ENCODE results near the gene ADAMTS12. TPM values are rescaled to one million over a fixed set of nuclear protein-coding genes. Genes with fewer than 3 reads are reported as not detected.

ADAMTS12 gene
- total and polyA plus RNA-seq, 4 donors, result 0.49 to 6.4 (median 2.3) TPM

GRCh38 chr5:33840927-33841547 is 50.8 kb downstream of the ADAMTS12 start:
- Histone ChIP-seq H3K36me3 (ENCODE audit: control insufficient read depth in 4 of 4, insufficient read depth in 3 of 4, low read depth in 1 of 4, low read length in 3 of 4) (no peaks in the 10 kb centered on the region), H3K4me1 (ENCODE audit: control insufficient read depth in 4 of 4, insufficient read depth in 4 of 4, low read length in 3 of 4) (no peaks in the 10 kb centered on the region), H3K9ac (ENCODE audit: low read depth in 1 of 2, low read length in 2 of 2) (no peak overlapping the region), H3K27ac (ENCODE audit: low read depth in 1 of 2, low read length in 2 of 2) (no peak overlapping the region), H3K4me3 (ENCODE audit: low read depth in 1 of 3, low read length in 3 of 3) (no peak overlapping the region), H3K27me3 (ENCODE audit: control insufficient read depth in 4 of 4, insufficient read depth in 4 of 4, low read length in 3 of 4) (no peaks in the 10 kb centered on the region), H3K9me3 (ENCODE audit: control insufficient read depth in 4 of 4, low read length in 3 of 4) (no peaks in the 10 kb centered on the region)
- no peak for DNase-seq (ENCODE audit: low spot score)
- TF ChIP-seq HNF4G (IDR thresholded peaks at IDR 0.05) (no peak), MAX (IDR thresholded peaks at IDR 0.05) (no peak), ATF3 (IDR thresholded peaks at IDR 0.05) (no peak), RXRA (IDR thresholded peaks at IDR 0.05) (no peak), NR2F2 (IDR thresholded peaks at IDR 0.05) (no peak), EGR1 (IDR thresholded peaks at IDR 0.05; ENCODE audit: low read depth in 2 of 2) (no peak), HNF4A (conservative IDR thresholded peaks at IDR 0.05) (no peak), FOXA1 (IDR thresholded peaks at IDR 0.05) (no peak), FOXA2 (IDR thresholded peaks at IDR 0.05) (no peak), RAD21 (IDR thresholded peaks at IDR 0.05) (no peak), ZBTB33 (IDR thresholded peaks at IDR 0.05) (no peak), SP1 (IDR thresholded peaks at IDR 0.05) (no peak), JUND (IDR thresholded peaks at IDR 0.05) (no peak), TAF1 (conservative IDR thresholded peaks at IDR 0.05) (no peak), YY1 (IDR thresholded peaks at IDR 0.05) (no peak), GABPA (IDR thresholded peaks at IDR 0.05 in 1 of 2, conservative IDR thresholded peaks at IDR 0.05 in 1 of 2) (no peak), CTCF (IDR thresholded peaks at IDR 0.05; ENCODE audit: low read depth, low read length, missing input control) (no peak)
- TF ChIP-seq, protein P1, sequence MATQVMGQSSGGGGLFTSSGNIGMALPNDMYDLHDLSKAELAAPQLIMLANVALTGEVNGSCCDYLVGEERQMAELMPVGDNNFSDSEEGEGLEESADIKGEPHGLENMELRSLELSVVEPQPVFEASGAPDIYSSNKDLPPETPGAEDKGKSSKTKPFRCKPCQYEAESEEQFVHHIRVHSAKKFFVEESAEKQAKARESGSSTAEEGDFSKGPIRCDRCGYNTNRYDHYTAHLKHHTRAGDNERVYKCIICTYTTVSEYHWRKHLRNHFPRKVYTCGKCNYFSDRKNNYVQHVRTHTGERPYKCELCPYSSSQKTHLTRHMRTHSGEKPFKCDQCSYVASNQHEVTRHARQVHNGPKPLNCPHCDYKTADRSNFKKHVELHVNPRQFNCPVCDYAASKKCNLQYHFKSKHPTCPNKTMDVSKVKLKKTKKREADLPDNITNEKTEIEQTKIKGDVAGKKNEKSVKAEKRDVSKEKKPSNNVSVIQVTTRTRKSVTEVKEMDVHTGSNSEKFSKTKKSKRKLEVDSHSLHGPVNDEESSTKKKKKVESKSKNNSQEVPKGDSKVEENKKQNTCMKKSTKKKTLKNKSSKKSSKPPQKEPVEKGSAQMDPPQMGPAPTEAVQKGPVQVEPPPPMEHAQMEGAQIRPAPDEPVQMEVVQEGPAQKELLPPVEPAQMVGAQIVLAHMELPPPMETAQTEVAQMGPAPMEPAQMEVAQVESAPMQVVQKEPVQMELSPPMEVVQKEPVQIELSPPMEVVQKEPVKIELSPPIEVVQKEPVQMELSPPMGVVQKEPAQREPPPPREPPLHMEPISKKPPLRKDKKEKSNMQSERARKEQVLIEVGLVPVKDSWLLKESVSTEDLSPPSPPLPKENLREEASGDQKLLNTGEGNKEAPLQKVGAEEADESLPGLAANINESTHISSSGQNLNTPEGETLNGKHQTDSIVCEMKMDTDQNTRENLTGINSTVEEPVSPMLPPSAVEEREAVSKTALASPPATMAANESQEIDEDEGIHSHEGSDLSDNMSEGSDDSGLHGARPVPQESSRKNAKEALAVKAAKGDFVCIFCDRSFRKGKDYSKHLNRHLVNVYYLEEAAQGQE (IDR thresholded peaks at IDR 0.05), result no peak

Measured in liver (tissue), 9 donors.